AG04450 (cell line): Measurements from ENCODE around the gene FGF1. TPM values are rescaled to one million over a fixed set of nuclear protein-coding genes. Genes with fewer than 3 reads are reported as not detected.

Experiments
- CTCF ChIA-PET: fragments of 300-600, 350-600 bp; formaldehyde crosslinking; extraction: SDS; loops from one replicate; lab custom pipeline; 2022; ENCODE audit warnings: antibody characterized with exemption, inconsistent platforms; lab: Charles Lee
- POLR2A ChIA-PET: fragments of 350-600 bp; formaldehyde crosslinking; extraction: SDS; loops from one replicate; lab custom pipeline; 2021; ENCODE audit warnings: antibody characterized with exemption, inconsistent platforms; lab: Yijun Ruan, JAX
- DNase-seq: peaks from one replicate; pipeline ENCODE4 v3.0.0-alpha.2; 2011; ENCODE audit warnings: low read depth, low spot score
- H3K27ac ChIP-seq: one replicate; pipeline ENCODE4 v1.5.1; 2012; ENCODE audit warnings: low read depth, low read length, control low read depth
- H3K27me3 ChIP-seq: one replicate; pipeline ENCODE4 v1.6.0; 2012; ENCODE audit warnings: low read length; ENCODE audit not compliant: control insufficient read depth, insufficient read depth
- H3K4me3 ChIP-seq: 2 replicates; pipeline ENCODE4 v1.5.1; 2011; ENCODE audit warnings: mild to moderate bottlenecking, low read depth, low read length, control low read depth
- H3K9me3 ChIP-seq: 2 replicates; pipeline ENCODE4 v1.5.1; 2012; ENCODE audit warnings: low read length; ENCODE audit not compliant: control insufficient read depth, insufficient read depth
- CTCF ChIP-seq: IDR thresholded peaks from 2 replicates; pipeline ENCODE4 v1.5.1; 2011; ENCODE audit warnings: low read depth, low read length, control low read depth, inconsistent platforms
- polyA plus RNA-seq: library from polyadenylated mRNA; depleted of rRNA; stranded (reverse); fragments of >200 nt; gene quantifications from 2 replicates; pipeline ENCODE4 v1.2.3, GENCODE V29; 2011

FGF1 gene
- polyA plus RNA-seq, 1 experiment, result 5.9 TPM

DNA sequence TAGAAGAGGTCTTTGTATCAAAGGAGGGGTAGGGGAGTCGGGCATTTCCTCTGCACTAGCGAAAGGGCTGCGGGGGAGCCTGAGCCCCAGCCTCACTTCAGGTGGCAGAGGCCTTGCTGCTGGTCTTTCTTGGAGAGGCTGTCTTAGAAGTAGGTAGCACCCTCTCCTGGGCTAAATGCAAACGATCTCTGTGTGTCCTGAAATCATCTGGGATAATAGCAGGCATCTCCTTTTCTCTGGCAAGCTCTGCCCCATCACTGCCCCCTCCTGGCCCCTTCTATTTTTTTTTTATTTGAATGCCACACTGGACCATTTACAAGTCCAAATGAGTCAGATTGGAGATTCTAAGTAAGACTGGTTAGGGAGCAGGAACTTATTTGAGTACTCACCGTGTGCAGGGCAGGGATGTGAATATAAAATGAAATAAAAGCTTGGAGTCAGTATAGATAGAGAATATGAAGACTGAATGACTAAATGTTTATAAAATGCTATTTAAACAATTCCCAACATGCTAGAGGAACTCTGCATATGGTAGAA is 137.1 kb downstream of the FGF1 start:
- CTCF ChIA-PET, result interaction anchor here (0.6 to 5.5 kb wide), 49 partner anchors 8 to 573 kb away, joined by 3 to 91 read pairs (median 4); partner anchors contain the start of genes NDFIP1 and SPRY4
- peak; percentile 97 for TF ChIP-seq CTCF
- no peak overlapping the region for H3K27ac ChIP-seq
- POLR2A ChIA-PET, result interaction anchor here (0.6 to 0.7 kb wide), 2 partner anchors 186 to 365 kb away, joined by 3 read pairs; no protein-coding TSS in a partner anchor
- no peaks in the 10 kb centered on the region for H3K9me3 ChIP-seq
- no peaks in the 10 kb centered on the region for H3K27me3 ChIP-seq
- peak; percentile 91 for DNase-seq
- no peak overlapping the region for H3K4me3 ChIP-seq

DNA sequence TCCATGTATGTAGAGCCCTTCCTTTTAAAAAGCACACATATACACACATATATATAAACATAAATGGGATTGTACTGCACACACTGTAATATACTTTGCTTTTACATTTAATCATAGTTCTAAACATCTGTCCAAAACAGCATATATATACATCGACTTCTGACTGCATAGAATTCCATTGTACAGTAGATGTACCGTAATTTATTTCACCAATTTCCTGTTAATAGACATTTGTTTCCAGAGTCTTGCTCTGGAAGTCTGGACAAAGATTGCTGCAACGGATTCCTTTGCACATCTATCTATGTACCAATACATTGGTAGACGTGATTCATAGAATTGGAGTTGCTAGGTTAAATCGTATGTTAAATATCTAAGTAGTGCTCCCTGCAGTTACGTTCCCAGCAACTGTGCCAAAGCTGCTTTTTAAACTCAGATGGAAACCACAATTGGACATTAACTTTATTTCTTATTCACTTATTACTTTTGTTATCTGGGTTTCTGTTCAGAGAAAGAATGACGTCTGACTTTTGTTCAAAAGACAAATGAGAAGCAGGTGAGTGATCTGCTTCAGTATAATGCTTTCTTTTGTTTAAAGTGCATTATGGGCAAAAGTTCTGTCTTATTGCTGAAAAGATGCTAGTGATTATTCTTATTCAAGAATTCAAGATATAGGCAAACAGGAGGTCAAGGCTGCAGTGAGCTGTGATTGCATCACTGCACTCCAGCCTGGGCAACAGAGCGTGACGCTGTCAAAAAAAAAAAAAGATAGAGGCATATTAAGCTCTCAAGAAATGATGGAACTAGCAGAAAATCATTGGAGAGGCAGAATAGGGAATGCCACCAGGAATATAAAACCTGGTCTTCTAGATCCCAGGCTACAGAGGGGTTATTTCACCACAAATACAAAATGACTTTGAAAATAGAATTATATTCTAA is 138.2 kb downstream of the FGF1 start:
- POLR2A ChIA-PET, result no interaction called here

GRCh38 chr5:142545650-142546322 is 140.1 kb downstream of the FGF1 start:
- H3K4me3 ChIP-seq, result no peak overlapping the region
- DNase-seq, result no peak
- ChIA-PET CTCF (interaction anchor here (0.6 to 4.5 kb wide), 6 partner anchors 123 to 394 kb away, joined by 3 to 37 read pairs (median 4); partner anchors contain the start of gene SPRY4), POLR2A (no interaction called here)
- H3K27me3 ChIP-seq, result no peaks in the 10 kb centered on the region
- H3K27ac ChIP-seq, result peak overlapping the region; percentile 65
- no peaks in the 10 kb centered on the region for H3K9me3 ChIP-seq
- no peak for TF ChIP-seq CTCF

More for the DNA sequence above, 138.2 kb downstream of the FGF1 start:
- DNase-seq, result no peak
- H3K27ac ChIP-seq, result no peak overlapping the region
- no peaks in the 10 kb centered on the region for H3K9me3 ChIP-seq
- TF ChIP-seq CTCF, result no peak
- no peak overlapping the region for H3K4me3 ChIP-seq
- CTCF ChIA-PET, result interaction anchor here (0.6 to 5.5 kb wide), 16 partner anchors 20 to 536 kb away, joined by 3 to 91 read pairs (median 4); no protein-coding TSS in a partner anchor
- H3K27me3 ChIP-seq, result no peaks in the 10 kb centered on the region

- ChIA-PET POLR2A (no interaction called here), CTCF (interaction anchor here (0.6 to 4.5 kb wide), 3 partner anchors 123 to 393 kb away, joined by 3 to 37 read pairs (median 5); partner anchors contain the start of gene SPRY4)
- H3K4me3 ChIP-seq, result no peak overlapping the region
- no peaks in the 10 kb centered on the region for H3K9me3 ChIP-seq
- no peak for TF ChIP-seq CTCF
- H3K27ac ChIP-seq, result peak overlapping the region; percentile 65
- DNase-seq, result no peak
- H3K27me3 ChIP-seq, result no peaks in the 10 kb centered on the region
Observed at GRCh38 chr5:142544946-142545649, 140.8 kb downstream of the FGF1 start.
